Endothelial cell (in vitro differentiated cells): ENCODE results near the gene CCDC134. TPM values are rescaled to one million over a fixed set of nuclear protein-coding genes. Genes with fewer than 3 reads are reported as not detected.

Source experiments
- DNase-seq: peaks from one replicate; pipeline ENCODE4 v3.0.0; 2021; ENCODE audit warnings: low spot score
- H3K27ac Mint-ChIP-seq: one replicate; pipeline ENCODE4 v1.8.0; 2021; ENCODE audit warnings: mixed read lengths, inconsistent platforms; ENCODE audit not compliant: unreplicated experiment
- H3K27me3 Mint-ChIP-seq: one replicate; pipeline ENCODE4 v1.8.0; 2021; ENCODE audit warnings: mild to moderate bottlenecking, moderate library complexity, mixed read lengths, inconsistent platforms; ENCODE audit not compliant: unreplicated experiment
- H3K36me3 Mint-ChIP-seq: one replicate; pipeline ENCODE4 v1.8.0; 2021; ENCODE audit warnings: mild to moderate bottlenecking, low read depth, mixed read lengths, inconsistent platforms; ENCODE audit not compliant: unreplicated experiment
- H3K4me1 Mint-ChIP-seq: one replicate; pipeline ENCODE4 v1.8.0; 2021; ENCODE audit warnings: mild to moderate bottlenecking, mixed read lengths, inconsistent platforms; ENCODE audit not compliant: unreplicated experiment
- H3K4me3 Mint-ChIP-seq: one replicate; pipeline ENCODE4 v1.8.0; 2021; ENCODE audit warnings: mild to moderate bottlenecking, mixed read lengths, inconsistent platforms; ENCODE audit not compliant: unreplicated experiment
- H3K9me3 Mint-ChIP-seq: one replicate; pipeline ENCODE4 v1.8.0; 2021; ENCODE audit warnings: mixed read lengths, inconsistent platforms; ENCODE audit not compliant: unreplicated experiment
- CTCF ChIP-seq: fragments of 200-600 bp; sonication (generic); IDR thresholded peaks from one replicate; pipeline ENCODE4 v1.5.0; 2021; ENCODE audit warnings: antibody characterized with exemption; ENCODE audit not compliant: unreplicated experiment
- total RNA-seq: library from RNA; stranded (reverse); fragmentation: NEBNext Ultra II Directional; extraction: Animal tissue kit (Norgen Biotek cat#: 25700); gene quantifications from one replicate; pipeline ENCODE4 v1.2.1, GENCODE V29; 2021; ENCODE audit not compliant: unreplicated experiment

The CCDC134 gene
- total RNA-seq, 1 donor from 2014 or later: 8.8 TPM

DNA sequence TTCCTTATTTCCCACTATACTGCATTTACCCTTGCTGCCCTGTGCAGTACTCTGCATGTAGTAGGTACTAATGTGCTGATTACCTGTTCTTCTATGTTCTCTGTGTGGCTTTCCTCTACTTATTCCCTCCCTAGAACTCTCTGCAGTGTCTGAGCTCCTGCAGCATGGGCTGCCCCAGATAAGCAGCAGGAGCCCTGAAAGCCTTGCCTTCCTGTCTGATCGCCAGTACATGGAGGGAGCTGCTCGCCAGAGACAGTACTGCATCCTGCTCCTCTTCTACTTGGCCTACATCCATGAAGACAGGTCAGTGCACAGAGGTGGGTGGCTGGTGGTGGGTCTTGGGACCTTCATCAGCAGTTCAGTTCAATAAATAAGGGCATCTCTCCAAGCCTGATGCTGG lies 42.2 kb upstream of the CCDC134 start:
- Mint-ChIP-seq H3K9me3 (no peaks in the 10 kb centered on the region), H3K4me1 (peaks cover 6% of the 10 kb centered on the region), H3K36me3 (no peaks in the 10 kb centered on the region), H3K27me3 (no peaks in the 10 kb centered on the region), H3K4me3 (no peak overlapping the region), H3K27ac (no peak overlapping the region)
- no peak for TF ChIP-seq CTCF
- no peak for DNase-seq

- Mint-ChIP-seq H3K36me3 (no peaks in the 10 kb centered on the region), H3K9me3 (no peaks in the 10 kb centered on the region), H3K27ac (no peak overlapping the region), H3K27me3 (peaks cover 2% of the 10 kb centered on the region), H3K4me1 (peaks cover 8% of the 10 kb centered on the region), H3K4me3 (no peak overlapping the region)
- DNase-seq: peak; percentile 79
- peak; percentile 58 for TF ChIP-seq CTCF
Measured at GRCh38 chr22:41762980-41763779, 37.3 kb upstream of the CCDC134 start.

DNA sequence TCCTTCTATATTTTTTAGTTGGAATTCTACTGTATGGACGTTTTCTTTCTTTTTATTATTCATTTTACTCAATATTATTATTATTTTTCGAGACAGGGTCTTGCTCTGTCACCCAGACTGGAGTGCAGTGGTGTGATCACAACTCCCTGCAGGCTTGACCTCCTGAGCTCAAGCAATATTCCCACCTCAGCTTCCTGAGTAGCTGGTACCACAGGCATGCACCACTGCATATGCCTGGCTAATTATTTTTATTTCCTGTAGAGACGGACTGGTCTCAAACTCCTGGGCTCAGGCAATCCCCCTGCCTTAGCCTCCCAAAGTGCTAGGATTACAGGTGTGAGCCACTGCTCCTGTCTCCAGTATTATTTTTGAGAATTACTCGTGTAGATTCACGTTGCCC lies 34.0 kb upstream of the CCDC134 start:
- Mint-ChIP-seq H3K36me3 (no peaks in the 10 kb centered on the region), H3K27me3 (peaks cover 2% of the 10 kb centered on the region), H3K27ac (no peak overlapping the region), H3K9me3 (no peaks in the 10 kb centered on the region), H3K4me3 (no peak overlapping the region), H3K4me1 (peaks cover 11% of the 10 kb centered on the region)
- no peak for TF ChIP-seq CTCF
- DNase-seq: no peak

GRCh38 chr22:41768430-41768829 lies 32.0 kb upstream of the CCDC134 start:
- H3K36me3 Mint-ChIP-seq: no peaks in the 10 kb centered on the region
- H3K27ac Mint-ChIP-seq: peak overlapping the region; percentile 34
- DNase-seq: no peak
- peaks cover 3% of the 10 kb centered on the region for H3K4me1 Mint-ChIP-seq
- no peaks in the 10 kb centered on the region for H3K9me3 Mint-ChIP-seq
- TF ChIP-seq CTCF: no peak
- H3K27me3 Mint-ChIP-seq: peaks cover 2% of the 10 kb centered on the region
- H3K4me3 Mint-ChIP-seq: no peak overlapping the region

- no peak for DNase-seq
- Mint-ChIP-seq H3K36me3 (no peaks in the 10 kb centered on the region), H3K4me1 (peaks cover 3% of the 10 kb centered on the region), H3K9me3 (no peaks in the 10 kb centered on the region), H3K27ac (no peak overlapping the region), H3K27me3 (peaks cover 2% of the 10 kb centered on the region), H3K4me3 (no peak overlapping the region)
- TF ChIP-seq CTCF: no peak
Measured at GRCh38 chr22:41770715-41771468, 29.6 kb upstream of the CCDC134 start.
